Stimulated activated CD4-positive, alpha-beta T cell treated with anti-CD3 and anti-CD28 coated beads, Interleukin-1b, Interleukin-23, amount 100 ng/mL, for 1 hour (primary cell): ENCODE data around the gene SLC44A4.
"Not testable (repeated sequence)": the region's sequence is repeated elsewhere in the genome, so short reads cannot be mapped to it uniquely, and the experiment has no call there.

Source experiments
- DNase-seq, 2 donors: peaks; one replicate each; pipeline ENCODE4 v3.0.0-alpha.2; 2020; ENCODE audit warnings: low read depth in 2 of 2

Gene SLC44A4

GRCh38 chr6:31859923-31860322 is 18.9 kb downstream of the SLC44A4 start:
- no peak for DNase-seq

DNA sequence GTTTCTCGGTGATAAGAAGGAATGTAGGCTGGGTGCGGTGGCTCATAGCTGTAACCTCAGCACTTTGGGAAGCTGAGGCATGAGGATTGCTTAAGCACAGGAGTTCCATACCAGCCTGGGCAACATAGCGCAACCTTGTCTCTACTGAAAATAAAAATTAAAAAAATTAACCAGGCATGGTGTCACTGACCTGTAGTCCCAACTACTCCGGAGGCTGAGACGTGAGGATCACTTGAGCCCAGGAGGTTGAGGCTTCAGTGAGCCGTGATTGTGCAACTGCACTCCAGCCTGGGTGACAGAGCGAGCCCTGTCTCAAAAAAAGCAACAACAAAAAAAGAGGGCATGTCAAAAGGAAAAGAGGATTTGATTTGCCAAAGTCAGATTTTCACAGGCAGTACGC is 20.1 kb downstream of the SLC44A4 start:
- no peak for DNase-seq

DNA sequence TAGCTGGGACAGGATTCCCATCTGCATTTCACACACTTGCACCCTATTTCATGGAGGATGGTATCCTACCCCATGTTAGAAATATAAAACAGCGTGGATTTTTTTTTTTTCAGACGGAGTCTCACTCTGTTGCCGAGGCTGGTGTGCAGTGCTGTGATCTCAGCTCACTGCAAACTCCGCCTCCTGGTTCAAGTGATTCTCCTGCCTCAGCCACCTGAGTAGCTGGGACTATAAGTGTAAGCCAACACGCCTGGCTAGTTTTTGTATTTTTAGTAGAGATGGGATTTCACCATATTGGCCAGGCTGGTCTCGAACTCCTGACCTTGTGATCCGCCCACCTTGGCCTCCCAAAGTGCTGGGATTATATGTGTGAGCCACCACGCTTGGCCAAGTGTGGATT is 21.0 kb downstream of the SLC44A4 start:
- DNase-seq = not testable (repeated sequence)

DNA sequence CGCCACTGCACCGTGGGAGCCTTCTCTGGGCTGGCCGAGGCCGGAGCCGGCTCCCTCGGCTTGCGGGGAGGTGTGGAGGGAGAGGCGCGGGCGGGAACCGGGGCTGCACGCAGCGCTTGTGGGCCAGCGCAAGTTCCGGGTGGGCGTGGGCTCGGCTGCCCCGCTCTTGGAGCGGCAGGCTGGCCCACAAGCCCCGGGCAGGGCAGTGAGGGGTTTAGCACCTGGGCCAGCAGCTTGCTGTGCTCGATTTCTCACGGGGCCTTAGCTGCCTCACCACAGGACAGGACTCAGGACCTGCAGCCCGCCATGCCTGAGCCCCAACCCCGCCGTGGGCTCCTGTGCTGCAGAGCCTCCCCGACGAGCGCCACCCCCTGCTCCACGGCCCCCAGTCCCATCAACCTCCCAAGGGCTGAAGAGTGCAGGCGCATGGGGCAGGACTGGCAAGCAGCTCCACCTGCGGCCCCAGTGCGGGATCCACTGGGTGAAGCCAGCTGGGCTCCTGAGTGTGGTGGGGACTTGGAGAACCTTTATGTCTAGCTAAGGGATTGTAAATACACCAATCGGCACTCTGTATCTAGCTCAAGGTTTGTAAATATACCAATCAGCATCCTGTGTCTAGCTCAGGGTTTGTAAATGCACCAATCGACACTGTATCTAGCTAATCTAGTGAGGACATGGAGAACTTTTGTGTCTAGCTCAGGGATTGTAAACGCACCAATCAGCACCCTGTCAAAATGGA is 26.6 kb downstream of the SLC44A4 start:
- DNase-seq = not testable (repeated sequence)

DNA sequence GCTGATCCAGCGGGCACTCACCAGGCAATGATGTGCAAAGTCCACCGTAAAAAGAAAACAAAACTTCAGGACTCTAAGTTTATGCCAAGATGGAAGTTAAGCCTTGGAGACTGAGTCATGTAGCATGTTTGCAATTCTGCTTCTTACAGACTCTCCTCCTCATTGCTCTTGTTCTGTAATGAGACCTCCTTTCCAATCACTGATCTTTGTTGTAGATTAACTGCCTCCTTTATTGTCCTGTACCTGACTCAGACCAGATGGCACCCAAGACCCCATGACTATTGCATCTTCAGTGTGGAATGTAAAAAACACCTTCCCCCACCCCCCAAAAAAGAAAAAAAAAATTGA is 27.3 kb downstream of the SLC44A4 start:
- no peak for DNase-seq

GRCh38 chr6:31850765-31851484 is 27.9 kb downstream of the SLC44A4 start:
- DNase-seq = no peak

DNA sequence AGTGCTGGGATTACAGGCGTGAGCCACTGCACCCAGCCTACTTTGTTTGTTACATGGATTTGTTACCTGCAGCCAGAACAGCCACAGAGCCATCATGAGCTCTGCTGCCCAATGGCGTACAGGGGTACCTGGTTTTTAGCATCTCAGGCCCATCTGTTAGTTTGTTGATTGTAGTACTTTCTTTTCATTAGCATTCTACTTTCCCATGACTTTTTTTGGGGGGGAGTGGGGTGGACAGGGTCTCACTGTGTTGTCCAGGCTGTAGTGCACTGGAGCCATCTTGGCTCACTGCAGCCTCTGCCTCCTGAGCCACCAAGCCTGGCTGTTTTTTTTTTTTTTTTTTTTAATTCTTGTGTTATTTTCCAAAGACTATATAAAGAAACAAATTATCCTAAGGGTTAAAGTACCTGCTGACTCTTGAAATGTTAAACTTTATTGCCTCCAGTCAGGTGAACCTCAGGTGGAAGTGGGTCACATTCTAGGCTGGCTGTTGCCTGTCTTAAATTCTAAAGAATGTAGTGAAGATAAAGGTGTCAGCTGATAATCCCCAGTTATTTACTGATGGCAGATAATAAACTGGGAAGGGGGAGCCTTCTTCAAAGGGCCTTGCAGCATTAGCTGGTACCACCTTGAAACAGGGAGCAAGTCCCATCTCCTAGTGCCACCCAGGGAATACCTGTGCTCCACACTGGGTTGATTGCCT is 31.4 kb downstream of the SLC44A4 start:
- no peak for DNase-seq

GRCh38 chr6:31844507-31844906 is 34.3 kb downstream of the SLC44A4 start:
- DNase-seq = no peak

- DNase-seq = no peak
Observed at GRCh38 chr6:31842053-31842452, 36.7 kb downstream of the SLC44A4 start.

DNA sequence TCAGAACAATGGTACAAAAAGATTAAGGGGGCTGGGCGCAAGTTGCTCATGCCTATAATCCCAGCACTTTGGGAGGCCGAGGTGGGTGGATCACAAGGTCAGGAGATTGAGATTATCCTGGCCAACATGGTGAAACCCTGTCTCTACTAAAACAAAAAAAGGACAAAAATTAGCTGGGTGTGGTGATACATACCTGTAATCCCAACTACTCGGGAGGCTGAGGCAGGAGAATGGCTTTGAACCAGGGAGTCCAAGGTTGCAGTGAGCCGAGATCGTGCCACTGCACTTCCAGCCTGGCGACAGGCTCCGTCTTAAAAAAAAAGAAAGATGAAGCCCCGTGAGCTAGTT is 39.0 kb downstream of the SLC44A4 start:
- not testable (repeated sequence) for DNase-seq

DNA sequence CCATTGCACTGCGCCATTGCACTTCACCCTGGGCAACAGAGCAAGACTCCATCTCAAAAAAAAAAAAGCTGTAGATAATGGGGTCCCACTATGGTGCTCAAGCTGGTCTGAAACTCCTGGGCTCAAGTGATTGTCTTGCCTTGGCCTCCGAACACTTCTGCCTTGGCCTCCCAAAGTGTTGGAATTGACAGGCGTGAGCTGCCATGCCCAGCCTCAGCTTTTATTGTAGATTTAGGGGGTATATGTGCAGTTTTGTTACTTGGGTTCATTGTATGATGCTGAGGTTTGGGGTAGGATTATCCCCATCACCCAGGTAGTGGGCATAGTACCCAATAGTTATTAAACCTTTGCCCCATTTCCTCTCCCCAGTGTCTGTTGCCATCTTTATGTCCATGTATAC is 39.8 kb downstream of the SLC44A4 start:
- no peak for DNase-seq

- DNase-seq = not testable (repeated sequence)
Observed at GRCh38 chr6:31838114-31838553, 40.7 kb downstream of the SLC44A4 start.

GRCh38 chr6:31837369-31838113 is 41.3 kb downstream of the SLC44A4 start:
- no peak for DNase-seq

- no peak for DNase-seq
Observed at GRCh38 chr6:31836474-31837368, 42.1 kb downstream of the SLC44A4 start.

DNA sequence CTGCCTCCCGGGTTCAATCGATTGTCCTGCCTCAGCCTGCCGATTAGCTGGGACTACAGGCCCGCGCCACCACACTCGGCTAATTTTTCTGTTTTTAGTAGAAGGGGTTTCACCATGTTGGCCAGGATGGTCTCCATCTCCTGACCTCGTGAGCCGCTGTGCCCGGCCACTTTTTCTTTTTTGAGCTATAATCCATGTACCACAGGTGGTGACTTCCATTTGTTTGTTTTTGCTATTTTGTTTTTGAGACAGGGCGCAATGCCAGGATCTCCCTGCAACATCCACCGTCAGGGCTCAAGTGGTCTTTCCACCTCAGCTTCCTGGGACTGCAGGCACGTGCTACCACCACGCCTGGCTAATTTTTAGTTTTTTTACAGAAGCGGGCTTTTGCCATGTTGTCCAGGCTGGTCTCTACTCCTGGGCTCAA is 42.7 kb downstream of the SLC44A4 start:
- no peak for DNase-seq

- peak; percentile 62 to 69 for DNase-seq
Observed at GRCh38 chr6:31834367-31835250, 44.2 kb downstream of the SLC44A4 start.

DNA sequence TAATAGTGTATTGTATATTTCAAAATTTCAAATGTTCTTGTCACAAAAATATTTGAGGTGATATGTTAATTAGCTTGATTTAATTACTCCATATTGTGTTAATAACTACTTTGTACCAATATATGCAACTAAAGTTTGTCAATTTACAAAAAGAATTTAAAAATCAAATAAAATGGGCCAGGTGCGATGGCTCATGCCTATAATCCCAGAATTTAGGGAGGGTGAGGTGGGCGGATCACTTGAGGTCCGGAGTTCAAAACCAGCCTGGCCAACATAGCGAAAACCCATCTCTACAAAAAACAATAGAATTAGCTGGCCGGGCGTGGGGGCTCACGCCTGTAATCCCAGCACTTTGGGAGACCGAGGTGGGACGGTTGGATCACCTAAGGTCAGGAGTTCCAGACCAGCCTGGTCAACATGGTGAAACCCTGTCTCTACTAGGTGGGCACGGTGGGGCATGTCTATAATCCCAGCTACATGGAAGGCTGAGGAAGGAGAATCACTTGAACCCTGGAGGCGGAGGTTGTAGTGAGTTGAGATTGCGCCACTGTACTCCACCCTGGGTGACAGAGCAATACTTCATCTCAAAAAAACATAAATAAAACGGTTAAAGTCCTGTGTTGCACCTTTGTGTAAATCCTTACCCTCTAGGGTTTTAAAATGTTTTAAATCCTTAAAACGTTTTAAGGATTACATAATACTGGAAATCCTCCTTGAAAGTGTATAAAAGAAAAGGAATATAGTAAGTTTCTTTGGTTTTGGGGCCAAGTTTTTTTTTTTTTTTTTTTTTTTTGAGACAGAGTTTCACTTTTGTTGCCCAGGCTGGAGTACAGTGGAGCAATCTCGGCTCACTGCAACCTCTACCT is 47.2 kb downstream of the SLC44A4 start:
- no peak for DNase-seq

- no peak for DNase-seq
Observed at GRCh38 chr6:31830886-31831335, 47.9 kb downstream of the SLC44A4 start.
